ENCODE data around the gene BCO2. TPM values are rescaled to one million over a fixed set of nuclear protein-coding genes. Genes with fewer than 3 reads are reported as not detected.

Gene BCO2
- total RNA-seq, 6 donors from 2014 or later = 2.1 to 18.2 (median 8.4) TPM

DNA sequence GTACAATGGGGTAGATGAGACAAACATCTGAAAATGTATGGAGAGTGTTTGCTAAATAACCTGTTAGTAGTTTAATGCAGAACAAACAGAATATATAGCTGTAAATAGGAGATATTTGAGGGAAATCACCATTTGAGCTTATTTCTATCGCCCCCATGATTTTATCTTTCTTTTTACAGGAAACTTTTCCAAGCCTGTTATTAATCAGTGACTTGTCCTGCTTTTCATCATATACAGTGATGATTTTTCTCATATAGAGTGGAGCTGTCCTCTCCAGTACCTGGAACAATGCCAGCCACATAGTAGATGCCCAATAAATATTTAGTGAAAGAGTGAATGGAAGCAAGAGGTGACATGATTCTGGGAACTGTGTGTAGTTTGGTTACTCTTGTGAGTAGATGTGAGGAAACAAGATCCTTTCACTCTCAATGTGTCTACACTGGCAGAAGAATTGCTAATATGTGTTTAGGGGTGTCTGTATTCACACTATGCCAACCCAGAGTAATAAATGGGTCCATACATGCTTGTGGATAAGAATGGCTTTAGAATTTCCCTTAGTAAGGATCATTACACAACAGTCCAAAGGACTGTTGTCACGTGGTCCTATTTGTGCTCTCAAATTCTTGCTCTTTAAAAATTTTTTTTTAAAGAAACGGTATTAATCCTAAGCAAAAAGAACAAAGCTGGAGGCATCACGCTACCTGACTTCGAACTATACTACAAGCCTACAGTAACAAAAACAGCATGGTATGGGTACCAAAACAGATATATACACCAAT lies 48.6 kb downstream of the BCO2 start:
- ATAC-seq (ENCODE audit: low FRiP score in 2 of 2) (no peak), DNase-seq (no peak)
- TF ChIP-seq POLR2A (IDR thresholded peaks at IDR 0.05) = no peak
- TF ChIP-seq, protein P1, sequence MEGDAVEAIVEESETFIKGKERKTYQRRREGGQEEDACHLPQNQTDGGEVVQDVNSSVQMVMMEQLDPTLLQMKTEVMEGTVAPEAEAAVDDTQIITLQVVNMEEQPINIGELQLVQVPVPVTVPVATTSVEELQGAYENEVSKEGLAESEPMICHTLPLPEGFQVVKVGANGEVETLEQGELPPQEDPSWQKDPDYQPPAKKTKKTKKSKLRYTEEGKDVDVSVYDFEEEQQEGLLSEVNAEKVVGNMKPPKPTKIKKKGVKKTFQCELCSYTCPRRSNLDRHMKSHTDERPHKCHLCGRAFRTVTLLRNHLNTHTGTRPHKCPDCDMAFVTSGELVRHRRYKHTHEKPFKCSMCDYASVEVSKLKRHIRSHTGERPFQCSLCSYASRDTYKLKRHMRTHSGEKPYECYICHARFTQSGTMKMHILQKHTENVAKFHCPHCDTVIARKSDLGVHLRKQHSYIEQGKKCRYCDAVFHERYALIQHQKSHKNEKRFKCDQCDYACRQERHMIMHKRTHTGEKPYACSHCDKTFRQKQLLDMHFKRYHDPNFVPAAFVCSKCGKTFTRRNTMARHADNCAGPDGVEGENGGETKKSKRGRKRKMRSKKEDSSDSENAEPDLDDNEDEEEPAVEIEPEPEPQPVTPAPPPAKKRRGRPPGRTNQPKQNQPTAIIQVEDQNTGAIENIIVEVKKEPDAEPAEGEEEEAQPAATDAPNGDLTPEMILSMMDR (IDR thresholded peaks at IDR 0.05) = no peak
- no peak for TF ChIP-seq POLR2AphosphoS5 (IDR thresholded peaks at IDR 0.05)
- TF ChIP-seq EP300 (IDR thresholded peaks at IDR 0.05) = no peak
- Histone ChIP-seq H3K27me3 (no peaks in the 10 kb centered on the region), H3K4me3 (no peak overlapping the region), H3K27ac (no peak overlapping the region), H3K36me3 (peaks cover 0 to 3% (median under 1%) of the 10 kb centered on the region in 4 donors), H3K4me1 (peaks cover 7 to 16% (median 12%) of the 10 kb centered on the region in 4 donors), H3K9me3 (no peaks in the 10 kb centered on the region)
- WGBS, 2 donors = 91% methylated on average over 5 of the region's 5 CpGs

DNA sequence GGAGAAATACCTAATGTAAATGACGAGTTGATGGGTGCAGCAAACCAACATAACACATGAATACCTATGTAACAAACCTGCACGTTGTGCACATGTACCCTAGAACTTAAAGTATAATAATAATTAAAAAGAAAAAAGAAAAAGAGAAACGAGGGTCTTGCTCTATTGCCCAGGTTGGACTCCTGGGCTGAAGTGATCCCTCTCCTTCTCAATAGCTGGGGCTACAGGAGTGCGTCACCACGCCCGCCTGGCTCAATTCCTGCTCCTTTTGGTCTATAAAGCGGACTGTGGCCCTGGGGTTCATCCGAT lies 50.4 kb downstream of the BCO2 start:
- H3K27me3 ChIP-seq = no peaks in the 10 kb centered on the region
- no peak for DNase-seq
- ATAC-seq (ENCODE audit: low FRiP score in 2 of 2) = peak in 1 of 2 donors; percentile 87
- H3K4me1 ChIP-seq = peaks cover 7 to 14% (median 11%) of the 10 kb centered on the region in 4 donors
- H3K4me3 ChIP-seq = peak overlapping the region; percentile 65 to 74 (median 70)
- no peaks in the 10 kb centered on the region for H3K9me3 ChIP-seq
- peaks cover 0 to 21% (median 13%) of the 10 kb centered on the region in 4 donors for H3K36me3 ChIP-seq
- 34 to 36% methylated on average over 8 of the region's 8 CpGs for WGBS, 2 donors
- peak overlapping the region; percentile 90 to 99 (median 98) for H3K27ac ChIP-seq
- TF ChIP-seq POLR2A (IDR thresholded peaks at IDR 0.05) (no peak), POLR2AphosphoS5 (IDR thresholded peaks at IDR 0.05) (no peak), EP300 (IDR thresholded peaks at IDR 0.05) (no peak)
- TF ChIP-seq, protein P1 (IDR thresholded peaks at IDR 0.05) = no peak

DNA sequence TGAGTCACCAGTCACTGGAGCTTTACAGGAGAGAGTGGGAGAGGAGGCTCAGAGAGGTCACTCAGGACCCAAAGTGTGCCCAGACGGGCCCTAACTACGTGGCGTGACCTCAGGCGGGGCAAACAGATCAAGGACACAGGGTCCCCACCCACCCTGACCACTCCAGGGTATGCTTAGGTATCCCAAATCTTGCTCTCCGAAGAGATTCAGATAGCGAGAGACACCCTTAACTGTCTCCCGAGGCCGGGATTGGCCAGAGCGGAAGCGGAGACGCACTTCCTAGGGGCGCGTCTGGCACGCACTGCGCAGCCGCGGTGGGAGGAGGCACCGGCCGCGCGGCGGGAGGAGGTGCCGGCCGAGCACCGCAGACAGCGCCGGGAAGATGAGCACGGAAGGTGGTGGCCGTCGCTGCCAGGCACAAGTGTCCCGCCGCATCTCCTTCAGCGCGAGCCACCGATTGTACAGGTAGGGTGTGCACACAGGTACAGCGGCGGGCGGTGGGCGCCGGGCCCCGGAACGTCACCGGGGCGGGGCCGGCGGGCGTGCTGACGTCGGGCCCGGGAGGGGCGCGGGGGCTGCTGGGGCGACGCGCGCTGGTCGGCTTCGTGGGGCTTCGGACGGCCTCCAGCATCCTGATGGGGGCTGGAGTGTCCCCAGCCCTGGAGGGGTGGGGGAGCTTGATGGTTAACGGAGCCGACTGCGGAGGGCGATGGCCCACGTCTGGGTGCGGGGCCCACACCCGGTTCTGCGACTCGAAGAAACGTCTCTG lies 50.9 kb downstream of the BCO2 start, which contains the start of gene PTS:
TSS of gene PTS (plus strand) at position 367 of the 769 bp plus-strand sequence. CDS start at position 383, 16 bp downstream.
- Histone ChIP-seq H3K9me3 (no peaks in the 10 kb centered on the region), H3K4me1 (peaks cover 7 to 14% (median 11%) of the 10 kb centered on the region in 4 donors), H3K27ac (peak within 1 kb of the TSS; percentile 90 to 99 (median 98)), H3K27me3 (no peaks in the 10 kb centered on the region), H3K36me3 (peaks cover 0 to 25% (median 14%) of the 10 kb centered on the region in 4 donors), H3K4me3 (peak within 1 kb of the TSS; percentile 65 to 74 (median 70))
- peak; percentile 97 to 99 for ATAC-seq (ENCODE audit: low FRiP score in 2 of 2)
- DNase-seq = peak; percentile 89 to 97
- TF ChIP-seq POLR2A (IDR thresholded peaks at IDR 0.05) (peak in 3 of 4 donors; percentile 77 to 97 (median 85)), EP300 (IDR thresholded peaks at IDR 0.05) (peak in 1 of 4 donors; percentile 50), POLR2AphosphoS5 (IDR thresholded peaks at IDR 0.05) (peak; percentile 92 to 97)
- TF ChIP-seq, protein P1 (IDR thresholded peaks at IDR 0.05) = peak in 3 of 6 experiments; percentile 16 to 35 (median 26)
- WGBS, 2 donors = 0% methylated on average over 5 to 31 of the region's 70 CpGs

DNA sequence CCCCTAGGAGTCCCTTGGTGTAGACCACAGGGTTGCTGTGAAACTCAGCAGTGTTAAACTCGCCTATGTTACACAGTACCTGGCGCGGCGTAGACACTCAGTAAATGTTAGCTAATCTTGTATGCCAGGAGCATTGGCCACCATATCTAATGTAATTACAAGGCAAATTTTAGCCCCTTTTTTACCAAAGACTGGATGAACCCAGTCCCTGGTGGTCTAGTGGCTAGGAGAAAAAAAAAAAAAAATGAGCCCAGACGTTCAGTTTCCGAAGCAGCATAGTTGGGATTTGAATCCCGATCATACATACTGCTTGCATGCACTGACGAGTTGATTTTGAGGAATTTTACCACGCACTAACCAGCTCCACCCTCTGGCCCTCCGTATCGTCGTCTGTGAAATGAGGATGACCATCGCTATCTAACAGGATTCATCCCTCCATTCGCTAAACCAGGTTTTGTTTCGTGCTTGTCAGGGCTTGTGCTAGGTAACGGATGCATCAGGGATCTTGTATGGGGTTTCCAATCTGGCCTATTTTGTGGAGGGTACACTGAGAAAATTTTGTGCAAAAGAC lies 51.6 kb downstream of the BCO2 start:
- Histone ChIP-seq H3K4me3 (peak overlapping the region; percentile 65 to 74 (median 70)), H3K36me3 (peaks cover 0 to 28% (median 14%) of the 10 kb centered on the region in 4 donors), H3K4me1 (peaks cover 7 to 12% (median 10%) of the 10 kb centered on the region in 4 donors), H3K9me3 (no peaks in the 10 kb centered on the region), H3K27ac (peak overlapping the region; percentile 90 to 99 (median 98)), H3K27me3 (no peaks in the 10 kb centered on the region)
- peak; percentile 60 to 62 for ATAC-seq (ENCODE audit: low FRiP score in 2 of 2)
- 9 to 10% methylated on average over 16 of the region's 16 CpGs for WGBS, 2 donors
- TF ChIP-seq EP300 (IDR thresholded peaks at IDR 0.05) = no peak
- no peak for TF ChIP-seq POLR2AphosphoS5 (IDR thresholded peaks at IDR 0.05)
- TF ChIP-seq, protein P1 (IDR thresholded peaks at IDR 0.05) = no peak
- TF ChIP-seq POLR2A (IDR thresholded peaks at IDR 0.05) = no peak
- DNase-seq = no peak

Measured in upper lobe of left lung (tissue), 6 donors.